ENCODE measurements around the gene CFAP97D1.

DNA sequence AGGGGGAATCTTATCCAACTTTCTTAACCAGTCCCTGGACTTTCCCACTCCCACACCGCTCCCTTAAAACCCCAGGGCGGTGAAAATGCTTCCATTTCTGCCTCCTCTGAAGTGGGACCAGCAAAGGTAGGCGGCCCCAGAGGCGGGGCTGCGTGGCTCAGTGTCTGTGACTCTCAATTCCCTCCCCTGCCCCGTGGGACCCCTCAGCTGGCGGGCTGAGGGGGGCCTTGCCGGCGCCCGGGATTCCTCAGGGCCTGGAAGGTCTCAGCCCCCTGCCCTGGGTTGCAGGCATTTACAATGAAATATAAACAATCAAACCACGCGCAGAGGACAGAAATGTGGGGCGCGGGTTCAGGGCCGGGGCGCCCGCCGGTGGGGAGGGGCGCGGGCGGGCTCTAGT is 25.3 kb upstream of the CFAP97D1 start:
- TF ChIP-seq CTCF (tag by site-specific recombination; IDR thresholded peaks at IDR 0.05) = no peak
- no peak for TF ChIP-seq ZNF548 (tag by site-specific recombination; IDR thresholded peaks at IDR 0.05)
- TF ChIP-seq ZNF157 (tag by site-specific recombination; IDR thresholded peaks at IDR 0.05) = no peak
- TF ChIP-seq TCF7L2 (IDR thresholded peaks at IDR 0.05; ENCODE audit: borderline replicate concordance, low read depth, low read length) = no peak

Measured in HEK293 (cell line).